Measurements from ENCODE around the gene DNAJC16.

DNA sequence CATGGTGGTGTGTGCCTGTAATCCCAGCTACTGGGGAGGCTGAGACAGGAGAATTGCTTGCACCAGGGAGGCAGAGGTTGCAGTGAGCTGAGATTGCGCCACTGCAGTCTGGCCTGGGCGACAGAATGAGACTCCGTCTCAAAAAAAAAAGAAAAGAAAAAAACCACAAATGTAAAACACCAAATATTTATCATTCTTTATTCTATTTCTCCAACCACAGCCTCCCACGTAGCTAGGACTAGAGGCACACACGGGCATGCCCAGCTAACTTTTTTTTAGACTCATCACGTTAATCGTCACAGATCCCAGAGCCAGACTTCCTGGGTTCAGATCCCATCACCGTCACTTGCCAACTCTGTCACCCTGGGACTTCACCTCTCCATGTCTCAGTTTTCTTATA is 13.5 kb downstream of the DNAJC16 start:
- TF ChIP-seq, protein P1, sequence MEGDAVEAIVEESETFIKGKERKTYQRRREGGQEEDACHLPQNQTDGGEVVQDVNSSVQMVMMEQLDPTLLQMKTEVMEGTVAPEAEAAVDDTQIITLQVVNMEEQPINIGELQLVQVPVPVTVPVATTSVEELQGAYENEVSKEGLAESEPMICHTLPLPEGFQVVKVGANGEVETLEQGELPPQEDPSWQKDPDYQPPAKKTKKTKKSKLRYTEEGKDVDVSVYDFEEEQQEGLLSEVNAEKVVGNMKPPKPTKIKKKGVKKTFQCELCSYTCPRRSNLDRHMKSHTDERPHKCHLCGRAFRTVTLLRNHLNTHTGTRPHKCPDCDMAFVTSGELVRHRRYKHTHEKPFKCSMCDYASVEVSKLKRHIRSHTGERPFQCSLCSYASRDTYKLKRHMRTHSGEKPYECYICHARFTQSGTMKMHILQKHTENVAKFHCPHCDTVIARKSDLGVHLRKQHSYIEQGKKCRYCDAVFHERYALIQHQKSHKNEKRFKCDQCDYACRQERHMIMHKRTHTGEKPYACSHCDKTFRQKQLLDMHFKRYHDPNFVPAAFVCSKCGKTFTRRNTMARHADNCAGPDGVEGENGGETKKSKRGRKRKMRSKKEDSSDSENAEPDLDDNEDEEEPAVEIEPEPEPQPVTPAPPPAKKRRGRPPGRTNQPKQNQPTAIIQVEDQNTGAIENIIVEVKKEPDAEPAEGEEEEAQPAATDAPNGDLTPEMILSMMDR (IDR thresholded peaks at IDR 0.05), result no peak
- no peak for TF ChIP-seq POLR2A (IDR thresholded peaks at IDR 0.05)

All from Peyer's patch (tissue), 4 donors.